Trophoblast cell (in vitro differentiated cells and primary cell): ENCODE data around the gene NPSR1.

Source experiments
- DNase-seq, 2 donors: peaks; one replicate each; pipeline ENCODE4 v3.0.0-alpha.2; 2016
- H2AFZ ChIP-seq: 2 replicates; pipeline ENCODE4 v1.6.1; 2013; ENCODE audit warnings: low read length, moderate library complexity, mild to moderate bottlenecking; ENCODE audit not compliant: insufficient read depth, poor library complexity
- H2AK5ac ChIP-seq: 2 replicates; pipeline ENCODE4 v1.6.1; 2013; ENCODE audit warnings: mild to moderate bottlenecking, low read length
- H2BK120ac ChIP-seq: 2 replicates; pipeline ENCODE4 v1.6.1; 2013; ENCODE audit warnings: low read length, mild to moderate bottlenecking, moderate library complexity; ENCODE audit not compliant: insufficient read depth, poor library complexity
- H2BK12ac ChIP-seq: 2 replicates; pipeline ENCODE4 v1.6.1; 2013; ENCODE audit warnings: mild to moderate bottlenecking, low read length, moderate library complexity
- H2BK5ac ChIP-seq: 2 replicates; pipeline ENCODE4 v1.6.1; 2013; ENCODE audit warnings: low read length, low read depth, moderate library complexity, mild to moderate bottlenecking; ENCODE audit not compliant: poor library complexity
- H3K14ac ChIP-seq: 2 replicates; pipeline ENCODE4 v1.6.1; 2013; ENCODE audit warnings: mild to moderate bottlenecking, low read length
- H3K18ac ChIP-seq: 2 replicates; pipeline ENCODE4 v1.6.1; 2013; ENCODE audit warnings: mild to moderate bottlenecking, low read length
- H3K23ac ChIP-seq: 2 replicates; pipeline ENCODE4 v1.6.1; 2013; ENCODE audit warnings: low read length
- H3K27ac ChIP-seq: 2 replicates; pipeline ENCODE4 v1.5.1; 2013; ENCODE audit warnings: low read depth, mild to moderate bottlenecking, inconsistent platforms, low read length, moderate library complexity
- H3K27me3 ChIP-seq: 2 replicates; pipeline ENCODE4 v1.6.1; 2013; ENCODE audit warnings: inconsistent platforms, mild to moderate bottlenecking, low read length, moderate library complexity; ENCODE audit not compliant: insufficient read depth
- H3K36me3 ChIP-seq, 2 experiments: 1 replicate in 1 of 2; 2 replicates in 1 of 2; pipeline ENCODE4 v1.6.1; 2013; ENCODE audit warnings: low read length in 2 of 2, mild to moderate bottlenecking in 2 of 2, moderate library complexity in 1 of 2; ENCODE audit not compliant: insufficient read depth in 2 of 2, control insufficient read depth in 1 of 2
- H3K4ac ChIP-seq: 2 replicates; pipeline ENCODE4 v1.6.1; 2013; ENCODE audit warnings: low read depth, mild to moderate bottlenecking, low read length, moderate library complexity
- H3K4me1 ChIP-seq, 2 experiments: 1 replicate in 1 of 2; 2 replicates in 1 of 2; pipeline ENCODE4 v1.6.1; 2013; ENCODE audit warnings: low read length in 2 of 2, mild to moderate bottlenecking in 2 of 2, moderate library complexity in 1 of 2; ENCODE audit not compliant: insufficient read depth in 2 of 2, control insufficient read depth in 1 of 2
- H3K4me2 ChIP-seq: 2 replicates; pipeline ENCODE4 v1.6.1; 2013; ENCODE audit warnings: inconsistent platforms, mild to moderate bottlenecking, low read length, moderate library complexity
- H3K4me3 ChIP-seq: 2 replicates; pipeline ENCODE4 v1.5.1; 2013; ENCODE audit warnings: mild to moderate bottlenecking, low read depth, low read length, inconsistent platforms
- H3K79me1 ChIP-seq: one replicate; pipeline ENCODE4 v1.6.1; 2013; ENCODE audit warnings: low read length
- H3K79me2 ChIP-seq: 2 replicates; pipeline ENCODE4 v1.6.1; 2013; ENCODE audit warnings: low read length, mild to moderate bottlenecking; ENCODE audit not compliant: control insufficient read depth, insufficient read depth, poor library complexity
- H3K9ac ChIP-seq: 2 replicates; pipeline ENCODE4 v1.6.1; 2013; ENCODE audit warnings: mild to moderate bottlenecking, low read length
- H3K9me3 ChIP-seq: 2 replicates; pipeline ENCODE4 v1.6.1; 2013; ENCODE audit warnings: low read depth, mild to moderate bottlenecking, control low read depth, inconsistent platforms, low read length; ENCODE audit not compliant: insufficient read depth
- H4K12ac ChIP-seq: 2 replicates; pipeline ENCODE4 v1.6.1; 2013; ENCODE audit warnings: low read depth, mild to moderate bottlenecking, low read length, moderate library complexity
- H4K8ac ChIP-seq: 2 replicates; pipeline ENCODE4 v1.6.1; 2013; ENCODE audit warnings: low read depth, mild to moderate bottlenecking, low read length, moderate library complexity
- H4K91ac ChIP-seq: one replicate; pipeline ENCODE4 v1.6.1; 2013; ENCODE audit warnings: low read depth, mild to moderate bottlenecking, low read length, moderate library complexity
- WGBS: extraction: QIAGEN DNeasy Blood & Tissue Kit; methylation state at CpG from one replicate; pipeline ENCODE4 v1.1.7; 2013; ENCODE audit warnings: missing lambda C conversion rate; ENCODE audit not compliant: insufficient read length, insufficient coverage; ENCODE audit errors: extremely low coverage; 5-methylcytosine and 5-hydroxymethylcytosine counted together

NPSR1 gene

DNA sequence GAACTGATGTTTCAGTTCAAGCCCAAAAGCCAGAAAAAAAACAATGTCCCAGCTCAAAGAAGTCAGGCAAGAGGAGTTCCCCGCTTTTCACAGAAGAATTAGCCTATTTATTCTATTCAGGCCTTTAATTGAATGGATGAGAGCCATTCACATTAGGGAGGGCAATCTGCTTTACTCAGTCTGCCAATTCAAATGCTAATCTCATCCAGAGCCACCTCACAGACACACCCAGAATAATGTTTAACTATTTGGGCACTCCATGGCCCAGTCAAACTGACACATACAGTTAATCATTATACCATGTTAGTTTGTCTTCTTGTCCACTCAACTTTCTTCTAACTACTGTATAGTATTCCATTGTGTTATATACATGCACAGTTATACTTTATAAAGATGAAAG is 2.6 kb upstream of the NPSR1 start:
- Histone ChIP-seq H3K36me3 (no peaks in the 10 kb centered on the region), H3K4me1 (peaks cover 3 to 6% of the 10 kb centered on the region in 2 experiments), H3K27ac (no peak overlapping the region), H4K12ac (no peak overlapping the region), H2AFZ (no peak overlapping the region), H2BK120ac (no peak overlapping the region), H2AK5ac (no peak overlapping the region), H3K79me2 (no peaks in the 10 kb centered on the region), H2BK5ac (no peak overlapping the region), H4K91ac (peak overlapping the region; percentile 34), H2BK12ac (peak overlapping the region; percentile 47), H3K4me3 (no peak overlapping the region), H3K4ac (no peak overlapping the region), H3K9ac (no peak overlapping the region), H3K14ac (no peak overlapping the region), H3K79me1 (peaks cover 6% of the 10 kb centered on the region), H3K4me2 (no peak overlapping the region), H3K9me3 (no peaks in the 10 kb centered on the region), H3K23ac (no peak overlapping the region), H4K8ac (no peak overlapping the region), H3K27me3 (no peaks in the 10 kb centered on the region), H3K18ac (no peak overlapping the region)
- no peak for DNase-seq
- no CpG with 5 or more reads among the region's 1 CpG for WGBS

DNA sequence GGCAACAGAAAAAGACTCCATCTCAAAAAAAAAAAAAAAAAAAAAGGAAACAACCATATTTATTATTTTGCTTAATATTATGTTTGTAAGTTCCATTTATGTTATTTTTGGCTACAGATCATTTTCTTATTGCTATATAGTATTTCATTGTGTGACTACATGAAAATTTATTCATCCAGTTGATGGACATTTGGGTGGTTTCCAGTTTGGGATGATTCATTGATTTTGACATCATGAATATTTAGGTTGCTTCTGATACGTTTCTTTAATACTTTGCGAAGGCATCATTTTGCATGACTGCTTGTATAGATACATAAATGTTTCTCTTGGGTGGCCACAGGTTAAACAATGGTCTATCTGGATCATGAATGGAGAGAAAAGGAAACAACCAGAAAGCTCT is 2.0 kb upstream of the NPSR1 start:
- no peak for DNase-seq
- WGBS: no CpG with 5 or more reads among the region's 2 CpGs

DNA sequence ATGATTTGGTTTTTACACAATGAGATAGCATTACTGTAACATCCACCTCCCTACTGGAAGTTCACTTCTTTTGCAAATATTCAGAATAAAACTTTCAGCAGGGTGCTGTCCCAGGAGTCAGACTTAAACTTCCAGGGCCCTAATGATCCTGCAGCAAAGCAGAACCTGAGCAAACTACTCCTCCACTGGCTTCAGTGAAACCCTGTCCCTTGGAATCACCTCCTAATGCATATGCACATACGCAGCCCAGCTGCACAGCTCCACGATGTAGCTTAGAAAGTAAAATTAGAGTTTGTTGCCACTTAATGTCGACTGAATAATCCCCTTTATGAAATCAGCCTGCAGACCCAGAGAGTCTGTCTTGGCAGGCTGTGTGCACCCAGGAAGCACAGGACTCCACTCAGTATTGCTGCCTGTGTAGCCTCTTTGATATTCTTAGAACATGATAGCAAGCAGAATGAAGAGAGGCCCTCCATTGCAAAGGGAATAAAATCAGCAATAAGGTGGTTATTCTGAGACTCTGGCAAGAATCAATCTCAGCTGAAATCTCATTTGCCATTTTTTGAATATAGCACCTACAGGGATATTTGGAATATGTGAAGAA is 1.6 kb downstream of the NPSR1 start:
- H3K27ac ChIP-seq: no peak overlapping the region
- H3K4me3 ChIP-seq: no peak overlapping the region
- H3K9me3 ChIP-seq: no peaks in the 10 kb centered on the region
- no peak overlapping the region for H2BK120ac ChIP-seq
- H4K8ac ChIP-seq: no peak overlapping the region
- no peak overlapping the region for H3K9ac ChIP-seq
- no peaks in the 10 kb centered on the region for H3K79me2 ChIP-seq
- no peak overlapping the region for H3K4me2 ChIP-seq
- H2AK5ac ChIP-seq: no peak overlapping the region
- no peak overlapping the region for H2BK5ac ChIP-seq
- no peaks in the 10 kb centered on the region for H3K27me3 ChIP-seq
- no peak overlapping the region for H2AFZ ChIP-seq
- H3K4me1 ChIP-seq: no peaks in the 10 kb centered on the region
- no CpG with 5 or more reads among the region's 3 CpGs for WGBS
- DNase-seq: no peak
- no peak overlapping the region for H2BK12ac ChIP-seq
- no peak overlapping the region for H3K23ac ChIP-seq
- no peak overlapping the region for H3K14ac ChIP-seq
- H4K12ac ChIP-seq: no peak overlapping the region
- H3K4ac ChIP-seq: no peak overlapping the region
- no peak overlapping the region for H3K18ac ChIP-seq
- H3K36me3 ChIP-seq: no peaks in the 10 kb centered on the region
- H4K91ac ChIP-seq: no peak overlapping the region
- H3K79me1 ChIP-seq: no peaks in the 10 kb centered on the region

More for the DNA sequence above, 2.0 kb upstream of the NPSR1 start:
- no peaks in the 10 kb centered on the region for H3K79me2 ChIP-seq
- H3K27ac ChIP-seq: no peak overlapping the region
- no peak overlapping the region for H2BK5ac ChIP-seq
- no peak overlapping the region for H2AFZ ChIP-seq
- no peaks in the 10 kb centered on the region for H3K27me3 ChIP-seq
- peaks cover 6% of the 10 kb centered on the region for H3K79me1 ChIP-seq
- no peaks in the 10 kb centered on the region for H3K36me3 ChIP-seq
- no peak overlapping the region for H3K4me2 ChIP-seq
- no peaks in the 10 kb centered on the region for H3K9me3 ChIP-seq
- no peak overlapping the region for H2BK120ac ChIP-seq
- no peak overlapping the region for H3K14ac ChIP-seq
- H4K91ac ChIP-seq: no peak overlapping the region
- H3K9ac ChIP-seq: no peak overlapping the region
- no peak overlapping the region for H3K4me3 ChIP-seq
- H2AK5ac ChIP-seq: no peak overlapping the region
- no peak overlapping the region for H4K12ac ChIP-seq
- no peak overlapping the region for H2BK12ac ChIP-seq
- no peak overlapping the region for H3K23ac ChIP-seq
- H3K4ac ChIP-seq: no peak overlapping the region
- H4K8ac ChIP-seq: no peak overlapping the region
- peaks cover 3 to 6% of the 10 kb centered on the region in 2 experiments for H3K4me1 ChIP-seq
- H3K18ac ChIP-seq: no peak overlapping the region

DNA sequence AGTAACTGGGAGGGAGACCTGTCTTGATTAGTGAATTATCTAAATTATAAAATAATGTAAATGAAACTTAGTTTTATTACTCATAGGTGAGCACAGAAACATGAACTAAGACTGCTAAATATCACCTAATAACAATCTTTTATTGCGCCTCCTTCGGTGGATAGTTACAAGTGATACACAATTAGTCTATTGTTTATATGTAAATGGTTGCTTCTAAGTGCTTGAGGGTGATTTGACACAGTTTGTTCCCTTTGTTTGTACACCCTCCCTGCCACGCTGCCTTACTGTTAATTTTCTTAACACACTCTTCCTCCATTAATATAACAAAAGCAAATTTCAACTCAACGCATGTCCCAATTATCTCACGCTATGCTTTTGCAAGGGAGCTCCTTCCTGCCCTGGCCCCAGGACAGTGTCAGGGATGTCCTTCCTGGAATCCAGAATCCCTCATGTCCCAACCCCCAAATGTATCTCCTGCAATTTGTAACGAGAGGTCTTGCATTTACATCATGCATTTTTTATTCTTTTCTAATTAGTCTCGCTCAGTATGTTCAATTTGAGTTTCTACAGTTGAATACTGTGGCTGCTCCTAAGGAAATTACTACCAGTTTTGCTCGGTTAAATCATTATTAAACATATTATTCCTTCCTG is 4.2 kb downstream of the NPSR1 start:
- Histone ChIP-seq H3K27me3 (no peaks in the 10 kb centered on the region), H3K36me3 (no peaks in the 10 kb centered on the region), H3K27ac (no peak overlapping the region), H3K79me2 (no peaks in the 10 kb centered on the region), H3K4me1 (no peaks in the 10 kb centered on the region), H3K14ac (no peak overlapping the region), H4K91ac (no peak overlapping the region), H3K4me2 (no peak overlapping the region), H3K18ac (no peak overlapping the region), H3K4ac (no peak overlapping the region), H3K9me3 (no peaks in the 10 kb centered on the region), H3K23ac (no peak overlapping the region), H3K9ac (no peak overlapping the region), H3K4me3 (no peak overlapping the region), H3K79me1 (no peaks in the 10 kb centered on the region), H2AFZ (no peak overlapping the region), H2BK12ac (no peak overlapping the region), H2AK5ac (no peak overlapping the region), H2BK120ac (no peak overlapping the region), H4K8ac (no peak overlapping the region), H2BK5ac (no peak overlapping the region), H4K12ac (no peak overlapping the region)
- 100% methylated on average over 1 of the region's 8 CpGs for WGBS
- no peak for DNase-seq
